DOHH2 (cell line): ENCODE results near the gene COL5A1.

Experiments used
- H3F3A ChIP-seq: fragments of 200-600 bp; sonication (generic), shearing (Covaris generic); 2 replicates; pipeline ENCODE4 v1.6.0; 2016; ENCODE audit warnings: antibody characterized with exemption, mild to moderate bottlenecking; ENCODE audit not compliant: control insufficient read depth, insufficient read depth
- H3K27ac ChIP-seq: fragments of 200-600 bp; sonication (generic); 2 replicates; pipeline ENCODE4 v1.5.1; 2014; ENCODE audit warnings: low read depth, mild to moderate bottlenecking, low read length, moderate library complexity
- H3K27me3 ChIP-seq: fragments of 200-600 bp; sonication (generic); 2 replicates; pipeline ENCODE4 v1.6.1; 2014; ENCODE audit warnings: mild to moderate bottlenecking, low read length, mixed read lengths; ENCODE audit not compliant: control insufficient read depth
- H3K36me3 ChIP-seq: fragments of 200-600 bp; sonication (generic); 2 replicates; pipeline ENCODE4 v1.6.1; 2014; ENCODE audit warnings: mild to moderate bottlenecking, low read length, moderate library complexity, mixed read lengths; ENCODE audit not compliant: control insufficient read depth
- H3K4me1 ChIP-seq: fragments of 200-600 bp; sonication (generic); 2 replicates; pipeline ENCODE4 v1.6.1; 2014; ENCODE audit warnings: mild to moderate bottlenecking, low read length, mixed read lengths; ENCODE audit not compliant: control insufficient read depth
- H3K4me2 ChIP-seq: fragments of 200-600 bp; sonication (generic); 2 replicates; pipeline ENCODE4 v1.6.0; 2014; ENCODE audit warnings: mild to moderate bottlenecking, low read length, moderate library complexity
- H3K4me3 ChIP-seq: fragments of 200-600 bp; sonication (generic); 2 replicates; pipeline ENCODE4 v1.5.1; 2014; ENCODE audit warnings: mild to moderate bottlenecking, low read length, mixed read lengths
- H3K79me2 ChIP-seq: fragments of 200-600 bp; sonication (generic); 2 replicates; pipeline ENCODE4 v1.6.1; 2014; ENCODE audit warnings: mild to moderate bottlenecking, low read length, mixed read lengths; ENCODE audit not compliant: control insufficient read depth
- H3K9me2 ChIP-seq: fragments of 200-600 bp; sonication (generic); replicated peaks from 2 replicates; pipeline ENCODE4 v1.6.1; 2014; ENCODE audit warnings: mild to moderate bottlenecking, low read length, mixed read lengths; ENCODE audit not compliant: control insufficient read depth
- H3K9me3 ChIP-seq: fragments of 200-600 bp; sonication (generic); 2 replicates; pipeline ENCODE4 v1.6.1; 2014; ENCODE audit warnings: antibody characterized with exemption, low read length, mixed read lengths; ENCODE audit not compliant: control insufficient read depth, insufficient read depth
- H4K20me1 ChIP-seq: fragments of 200-600 bp; sonication (generic); 2 replicates; pipeline ENCODE4 v1.6.0; 2014; ENCODE audit warnings: low read depth, mild to moderate bottlenecking, antibody characterized with exemption, low read length, moderate library complexity; ENCODE audit not compliant: control insufficient read depth, insufficient read depth
- CTCF ChIP-seq: fragments of 200-600 bp; sonication (generic); IDR thresholded peaks from one replicate; pipeline ENCODE4 v1.5.1; 2014; ENCODE audit warnings: antibody characterized with exemption, mild to moderate bottlenecking, low read depth, low read length; ENCODE audit not compliant: poor library complexity, severe bottlenecking
- EZH2phosphoT487 ChIP-seq: fragments of 200-600 bp; sonication (generic); IDR thresholded peaks from 2 replicates; pipeline ENCODE4 v1.6.1; 2017; ENCODE audit warnings: borderline replicate concordance, mild to moderate bottlenecking, antibody characterized with exemption, low read length, moderate library complexity, mixed read lengths

The COL5A1 gene

GRCh38 chr9:134872482-134873231 is 231.1 kb downstream of the COL5A1 start:
- H4K20me1 ChIP-seq = no peaks in the 10 kb centered on the region
- no peaks in the 10 kb centered on the region for H3K27me3 ChIP-seq
- no peaks in the 10 kb centered on the region for H3K36me3 ChIP-seq
- no peaks in the 10 kb centered on the region for H3F3A ChIP-seq
- no peak overlapping the region for H3K4me2 ChIP-seq
- no peak overlapping the region for H3K4me3 ChIP-seq
- H3K27ac ChIP-seq = no peak overlapping the region
- H3K9me2 ChIP-seq = no peaks in the 10 kb centered on the region
- peaks cover 42% of the 10 kb centered on the region for H3K4me1 ChIP-seq
- TF ChIP-seq EZH2phosphoT487 (no peak), CTCF (no peak)
- H3K79me2 ChIP-seq = no peaks in the 10 kb centered on the region
- no peaks in the 10 kb centered on the region; the same call in 1 of the 2 replicates for H3K9me3 ChIP-seq

- H3K9me2 ChIP-seq = no peaks in the 10 kb centered on the region
- H3K27me3 ChIP-seq = no peaks in the 10 kb centered on the region
- no peak overlapping the region for H3K27ac ChIP-seq
- no peaks in the 10 kb centered on the region for H3F3A ChIP-seq
- peak overlapping the region; percentile 16; the same call in 1 of the 2 replicates for H3K4me2 ChIP-seq
- H3K4me3 ChIP-seq = no peak overlapping the region
- H4K20me1 ChIP-seq = no peaks in the 10 kb centered on the region
- H3K79me2 ChIP-seq = no peaks in the 10 kb centered on the region
- peaks cover 15% of the 10 kb centered on the region for H3K4me1 ChIP-seq
- TF ChIP-seq EZH2phosphoT487 (no peak), CTCF (no peak)
- H3K9me3 ChIP-seq = no peaks in the 10 kb centered on the region; the same call in 1 of the 2 replicates
- no peaks in the 10 kb centered on the region for H3K36me3 ChIP-seq
Measured at GRCh38 chr9:134875371-134875770, 233.8 kb downstream of the COL5A1 start.

DNA sequence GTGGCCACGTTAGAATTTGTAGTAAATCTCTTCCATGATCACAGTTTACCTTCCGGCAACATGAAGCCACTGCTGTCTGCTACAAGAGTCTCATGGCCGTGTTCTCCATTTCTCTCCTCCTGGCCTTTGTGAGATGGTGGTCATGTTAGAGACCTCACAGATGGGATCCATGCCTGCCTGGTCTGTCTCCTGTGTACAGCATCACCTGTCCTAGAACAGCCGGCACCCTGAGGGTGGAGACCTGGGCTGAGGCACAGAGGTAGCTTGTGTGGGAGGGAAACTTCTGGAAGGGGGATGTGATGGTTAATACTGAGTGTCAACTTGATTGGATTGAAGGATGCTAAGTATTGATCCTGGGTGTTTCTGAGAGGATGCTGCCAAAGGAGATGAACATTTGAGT is 235.9 kb downstream of the COL5A1 start:
- no peak overlapping the region for H3K27ac ChIP-seq
- no peak overlapping the region for H3K4me2 ChIP-seq
- no peaks in the 10 kb centered on the region for H3K27me3 ChIP-seq
- no peaks in the 10 kb centered on the region for H3F3A ChIP-seq
- TF ChIP-seq CTCF (no peak), EZH2phosphoT487 (no peak)
- H3K9me2 ChIP-seq = no peaks in the 10 kb centered on the region
- no peak overlapping the region for H3K4me3 ChIP-seq
- H3K9me3 ChIP-seq = no peaks in the 10 kb centered on the region; the same call in 1 of the 2 replicates
- peaks cover 13% of the 10 kb centered on the region for H3K4me1 ChIP-seq
- no peaks in the 10 kb centered on the region for H4K20me1 ChIP-seq
- no peaks in the 10 kb centered on the region for H3K36me3 ChIP-seq
- no peaks in the 10 kb centered on the region for H3K79me2 ChIP-seq
